CD14-positive monocyte (primary cell): Measurements from ENCODE around the gene GPR55. TPM values are rescaled to one million over a fixed set of nuclear protein-coding genes. Genes with fewer than 3 reads are reported as not detected.

Experiments
- DNase-seq, 3 donors: peaks; one replicate each; pipeline ENCODE4 v3.0.0-alpha.2; 2011 to 2022
- H2AFZ ChIP-seq: 2 replicates; pipeline ENCODE4 v1.6.0; 2012; ENCODE audit warnings: mild to moderate bottlenecking, low read depth, low read length, inconsistent platforms; ENCODE audit not compliant: insufficient read depth, poor library complexity, severe bottlenecking
- H3K27ac ChIP-seq, 2 donors: 1 replicate in 1 of 2; 2 replicates in 1 of 2; pipeline ENCODE4 v1.5.1; 2012 to 2013; ENCODE audit warnings: low read length in 2 of 2, control low read depth in 1 of 2, inconsistent platforms in 1 of 2, low read depth in 1 of 2, mild to moderate bottlenecking in 1 of 2
- H3K27me3 ChIP-seq, 2 donors: one replicate each; pipeline versions ENCODE4 v1.6.0 to v1.6.1; 2011 to 2013; ENCODE audit warnings: low read length in 2 of 2; ENCODE audit not compliant: control insufficient read depth in 2 of 2, insufficient read depth in 2 of 2
- H3K36me3 ChIP-seq, 2 donors: replicated peaks in 1 of 2; 1 replicate in 1 of 2; 2 replicates in 1 of 2; pipeline versions ENCODE4 v1.5.1 to v1.6.1; 2012 to 2013; ENCODE audit warnings: low read length in 2 of 2, control low read depth in 1 of 2, inconsistent platforms in 1 of 2, mild to moderate bottlenecking in 1 of 2; ENCODE audit not compliant: insufficient read depth in 2 of 2, control insufficient read depth in 1 of 2
- H3K4me1 ChIP-seq, 2 donors: 1 replicate in 1 of 2; 2 replicates in 1 of 2; pipeline versions ENCODE4 v1.5.1 to v1.6.1; 2012 to 2013; ENCODE audit warnings: low read length in 2 of 2, control low read depth in 1 of 2, inconsistent platforms in 1 of 2, mild to moderate bottlenecking in 1 of 2, moderate library complexity in 1 of 2; ENCODE audit not compliant: insufficient read depth in 2 of 2, control insufficient read depth in 1 of 2
- H3K4me2 ChIP-seq: replicated peaks from 2 replicates; pipeline ENCODE3; 2012; ENCODE audit warnings: low read length, moderate library complexity, mild to moderate bottlenecking; ENCODE audit not compliant: poor library complexity, severe bottlenecking; ENCODE audit errors: extremely low read depth
- H3K4me3 ChIP-seq, 3 experiments: fragments of 200-600 bp in 1 of 3; sonication (generic) in 1 of 3; replicated peaks in 1 of 3; 1 replicate in 2 of 3; 2 replicates in 1 of 3; pipeline ENCODE4 v1.5.1; 2011 to 2013; ENCODE audit warnings: low read length in 3 of 3, mild to moderate bottlenecking in 3 of 3, control low read depth in 2 of 3, low read depth in 2 of 3, inconsistent platforms in 1 of 3, moderate library complexity in 1 of 3
- H3K79me2 ChIP-seq: 2 replicates; pipeline ENCODE4 v1.6.0; 2012; ENCODE audit warnings: mild to moderate bottlenecking, control low read depth, inconsistent platforms, low read length, moderate library complexity; ENCODE audit not compliant: insufficient read depth
- H3K9ac ChIP-seq: 2 replicates; pipeline ENCODE4 v1.6.0; 2017; ENCODE audit warnings: low read length, mild to moderate bottlenecking; ENCODE audit not compliant: insufficient read depth, poor library complexity, severe bottlenecking
- H3K9me3 ChIP-seq, 2 donors: replicated peaks in 1 of 2; 1 replicate in 1 of 2; 2 replicates in 1 of 2; pipeline versions ENCODE4 v1.5.1 to v1.6.1; 2012 to 2013; ENCODE audit warnings: low read length in 2 of 2, control low read depth in 1 of 2; ENCODE audit not compliant: control insufficient read depth in 1 of 2, insufficient read depth in 1 of 2
- H4K20me1 ChIP-seq: 2 replicates; pipeline ENCODE4 v1.6.0; 2012; ENCODE audit warnings: mild to moderate bottlenecking, low read length, control low read depth, moderate library complexity; ENCODE audit not compliant: insufficient read depth
- H3K27ac Mint-ChIP-seq, 7 donors: one replicate each; pipeline ENCODE4 v1.8.0; 2020; ENCODE audit warnings: mild to moderate bottlenecking in 7 of 7, mixed read lengths in 7 of 7, moderate library complexity in 6 of 7, inconsistent platforms in 2 of 7
- H3K27me3 Mint-ChIP-seq, 3 donors: one replicate each; pipeline ENCODE4 v1.8.0; 2021 to 2022; ENCODE audit warnings: low read depth in 3 of 3, mild to moderate bottlenecking in 3 of 3, mixed read lengths in 3 of 3, moderate library complexity in 3 of 3, inconsistent platforms in 1 of 3
- H3K36me3 Mint-ChIP-seq, 2 donors: one replicate each; pipeline ENCODE4 v1.8.0; 2020; ENCODE audit warnings: mixed read lengths in 2 of 2, inconsistent platforms in 1 of 2, mild to moderate bottlenecking in 1 of 2
- H3K4me1 Mint-ChIP-seq: one replicate; pipeline ENCODE4 v1.8.0; 2020; ENCODE audit warnings: mild to moderate bottlenecking, mixed read lengths
- H3K4me3 Mint-ChIP-seq, 2 donors: one replicate each; pipeline ENCODE4 v1.8.0; 2020; ENCODE audit warnings: mild to moderate bottlenecking in 2 of 2, mixed read lengths in 2 of 2, moderate library complexity in 1 of 2
- H3K9me3 Mint-ChIP-seq, 7 donors: one replicate each; pipeline ENCODE4 v1.8.0; 2020 to 2022; ENCODE audit warnings: mixed read lengths in 7 of 7, mild to moderate bottlenecking in 6 of 7, moderate library complexity in 6 of 7, inconsistent platforms in 2 of 7
- WGBS: methylation state at CpG from one replicate; pipeline ENCODE4 v1.1.5; 2013; ENCODE audit warnings: missing lambda C conversion rate; ENCODE audit not compliant: insufficient coverage; 5-methylcytosine and 5-hydroxymethylcytosine counted together
- intact Hi-C, 2 donors: fragments of 100-400 bp; cut with micrococcal nuclease; formaldehyde crosslinking; loops; one replicate each; pipeline versions ENCODE4 v1.15.0 to v1.15.1; 2023
- polyA plus RNA-seq, 3 donors: library from polyadenylated mRNA; depleted of rRNA in 1 of 3; unstranded in 2 of 3; stranded (reverse) in 1 of 3; fragments of 300-500 nt in 2 of 3; fragments of >200 nt in 1 of 3; fragmentation: Illumina TruSeq in 2 of 3; gene quantifications; 1 replicate in 2 of 3; 2 replicates in 1 of 3; pipeline ENCODE4 v1.2.3, GENCODE V29; 2012 to 2021
- TF ChIP-seq, protein P1 (sequence below): fragments of 200-600 bp; IDR thresholded peaks from one replicate; pipeline ENCODE4 v1.8.0; 2022; ENCODE audit warnings: antibody characterized with exemption, mild to moderate bottlenecking

GPR55 gene
- polyA plus RNA-seq, 3 donors: 0.11 to 0.12 TPM; not detected in 1

DNA sequence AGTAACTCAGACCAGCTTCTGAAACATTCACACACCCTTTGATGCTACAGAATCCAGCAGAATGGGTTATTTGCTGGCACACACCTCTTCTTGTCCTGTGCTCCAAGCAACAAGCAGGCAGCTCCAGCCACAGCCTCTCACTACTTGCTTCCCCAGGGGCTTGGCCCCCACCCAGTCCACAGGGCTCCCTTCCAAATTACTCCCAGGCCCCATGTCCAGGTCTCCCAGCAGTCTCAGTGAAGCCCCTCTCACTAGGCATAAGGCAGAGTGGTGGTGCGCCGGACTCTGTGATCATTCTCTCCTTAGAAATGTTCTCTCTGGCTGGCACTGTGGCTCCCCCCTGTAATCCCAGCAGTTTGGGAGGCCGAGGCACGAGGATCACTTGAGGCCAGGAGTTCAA is 34.4 kb downstream of the GPR55 start:
- no peak for DNase-seq
- Mint-ChIP-seq H3K4me1 (peaks cover 30% of the 10 kb centered on the region), H3K9me3 (peaks cover 4 to 13% (median 9%) of the 10 kb centered on the region in 7 donors)

DNA sequence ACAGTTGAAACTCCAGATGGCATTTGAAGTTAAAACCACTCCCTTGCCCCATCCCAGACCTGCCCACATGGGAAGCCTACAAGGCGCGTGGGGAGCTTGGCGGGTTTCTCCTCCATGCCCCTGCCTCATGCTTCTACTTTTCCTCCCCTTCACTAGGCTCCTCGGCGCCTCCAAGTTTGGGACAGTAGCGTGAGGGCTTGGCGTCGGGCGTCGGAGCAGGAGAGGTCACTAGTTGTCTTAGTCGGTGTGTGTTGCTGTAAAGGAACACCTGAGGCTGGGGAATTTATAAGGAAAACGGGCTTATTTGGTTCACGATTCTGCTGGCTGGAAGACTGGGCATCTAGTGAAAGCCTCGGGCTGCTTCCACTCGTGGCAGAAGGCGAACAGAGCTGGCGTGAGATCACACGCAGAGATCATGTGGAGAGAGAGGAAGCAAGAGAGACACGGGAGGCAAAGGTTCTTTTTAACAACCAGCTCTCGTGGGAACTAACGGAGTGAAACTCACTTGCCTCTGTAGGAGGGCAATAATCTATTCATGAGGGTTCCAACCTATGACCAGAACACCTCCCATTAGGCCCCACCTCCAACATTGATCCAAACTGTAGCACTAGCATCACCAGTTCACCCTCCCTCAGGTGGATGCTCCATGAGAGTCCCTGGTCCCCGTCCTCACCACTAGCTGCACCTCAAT is 35.0 kb downstream of the GPR55 start:
- Mint-ChIP-seq H3K36me3 (no peaks in the 10 kb centered on the region), H3K4me1 (peaks cover 27% of the 10 kb centered on the region), H3K4me3 (no peak overlapping the region), H3K27me3 (peaks cover 2 to 4% (median 3%) of the 10 kb centered on the region in 3 donors), H3K27ac (no peak overlapping the region), H3K9me3 (peaks cover 4 to 13% (median 9%) of the 10 kb centered on the region in 7 donors)
- Histone ChIP-seq H3K27me3 (no peaks in the 10 kb centered on the region), H3K4me2 (no peak overlapping the region), H4K20me1 (no peaks in the 10 kb centered on the region), H3K27ac (no peak overlapping the region), H3K79me2 (no peaks in the 10 kb centered on the region), H3K9ac (no peak overlapping the region), H3K36me3 (no peaks in the 10 kb centered on the region), H3K4me3 (no peak overlapping the region), H2AFZ (no peak overlapping the region), H3K9me3 (peaks cover 0 to 8% of the 10 kb centered on the region in 2 donors), H3K4me1 (peaks cover 13 to 14% of the 10 kb centered on the region in 2 donors)
- TF ChIP-seq, protein P1, sequence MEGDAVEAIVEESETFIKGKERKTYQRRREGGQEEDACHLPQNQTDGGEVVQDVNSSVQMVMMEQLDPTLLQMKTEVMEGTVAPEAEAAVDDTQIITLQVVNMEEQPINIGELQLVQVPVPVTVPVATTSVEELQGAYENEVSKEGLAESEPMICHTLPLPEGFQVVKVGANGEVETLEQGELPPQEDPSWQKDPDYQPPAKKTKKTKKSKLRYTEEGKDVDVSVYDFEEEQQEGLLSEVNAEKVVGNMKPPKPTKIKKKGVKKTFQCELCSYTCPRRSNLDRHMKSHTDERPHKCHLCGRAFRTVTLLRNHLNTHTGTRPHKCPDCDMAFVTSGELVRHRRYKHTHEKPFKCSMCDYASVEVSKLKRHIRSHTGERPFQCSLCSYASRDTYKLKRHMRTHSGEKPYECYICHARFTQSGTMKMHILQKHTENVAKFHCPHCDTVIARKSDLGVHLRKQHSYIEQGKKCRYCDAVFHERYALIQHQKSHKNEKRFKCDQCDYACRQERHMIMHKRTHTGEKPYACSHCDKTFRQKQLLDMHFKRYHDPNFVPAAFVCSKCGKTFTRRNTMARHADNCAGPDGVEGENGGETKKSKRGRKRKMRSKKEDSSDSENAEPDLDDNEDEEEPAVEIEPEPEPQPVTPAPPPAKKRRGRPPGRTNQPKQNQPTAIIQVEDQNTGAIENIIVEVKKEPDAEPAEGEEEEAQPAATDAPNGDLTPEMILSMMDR: no peak
- no peak for DNase-seq
- intact Hi-C loops: no loop called here
- 92% methylated on average over 12 of the region's 22 CpGs for WGBS

More for the DNA sequence above, 34.4 kb downstream of the GPR55 start:
- Histone ChIP-seq H3K9ac (no peak overlapping the region), H3K4me2 (no peak overlapping the region), H3K9me3 (peaks cover 0 to 8% of the 10 kb centered on the region in 2 donors), H4K20me1 (no peaks in the 10 kb centered on the region), H2AFZ (no peak overlapping the region), H3K4me1 (peaks cover 18 to 20% of the 10 kb centered on the region in 2 donors), H3K27me3 (no peaks in the 10 kb centered on the region), H3K4me3 (no peak overlapping the region), H3K36me3 (no peaks in the 10 kb centered on the region), H3K27ac (no peak overlapping the region), H3K79me2 (no peaks in the 10 kb centered on the region)
- TF ChIP-seq, protein P1: no peak
- intact Hi-C loops: no loop called here
- WGBS: 100% methylated on average over 2 of the region's 4 CpGs
- Mint-ChIP-seq H3K36me3 (no peaks in the 10 kb centered on the region), H3K4me3 (no peak overlapping the region), H3K27ac (no peak overlapping the region), H3K27me3 (peaks cover 2 to 3% (median 3%) of the 10 kb centered on the region in 3 donors)
